Measurements from ENCODE around the gene NR1I3. TPM values are rescaled to one million over a fixed set of nuclear protein-coding genes. Genes with fewer than 3 reads are reported as not detected.
"Not testable (repeated sequence)": the region's sequence is repeated elsewhere in the genome, so short reads cannot be mapped to it uniquely, and the experiment has no call there.

Gene NR1I3
- total RNA-seq, 4 donors from 2014 or later: not detected

- no peaks in the 10 kb centered on the region for H3K9me3 ChIP-seq
- WGBS, 2 donors (ENCODE audit: low coverage in 1 of 2): 24% methylated on average over 3 of the region's 3 CpGs; no CpG with 5 or more reads in 1 of the 2 donors
- TF ChIP-seq EP300 (IDR thresholded peaks at IDR 0.05): no peak
- no peak for TF ChIP-seq CTCF (IDR thresholded peaks at IDR 0.05)
- no peak for TF ChIP-seq POLR2A (IDR thresholded peaks at IDR 0.05)
- no peak for TF ChIP-seq POLR2AphosphoS5 (IDR thresholded peaks at IDR 0.05)
- H3K27ac ChIP-seq: peak overlapping the region in 3 of 4 donors; percentile 73 to 89 (median 81)
- peaks cover 0 to 29% (median 18%) of the 10 kb centered on the region in 3 donors for H3K4me1 ChIP-seq
- H3K4me3 ChIP-seq: peak overlapping the region; percentile 65 to 72
- peaks cover 0 to 32% of the 10 kb centered on the region in 2 donors for H3K36me3 ChIP-seq
- no peaks in the 10 kb centered on the region for H3K27me3 ChIP-seq
- no peak for ATAC-seq
Measured at GRCh38 chr1:161226759-161227158, 11.2 kb downstream of the NR1I3 start.

- no peak for TF ChIP-seq CTCF (IDR thresholded peaks at IDR 0.05)
- no peak for TF ChIP-seq POLR2A (IDR thresholded peaks at IDR 0.05)
- no peak for TF ChIP-seq EP300 (IDR thresholded peaks at IDR 0.05)
- TF ChIP-seq POLR2AphosphoS5 (IDR thresholded peaks at IDR 0.05): no peak
- H3K27ac ChIP-seq: peak overlapping the region; percentile 16 to 89 (median 77)
- peaks cover 0 to 29% (median 18%) of the 10 kb centered on the region in 3 donors for H3K4me1 ChIP-seq
- H3K9me3 ChIP-seq: no peaks in the 10 kb centered on the region
- ATAC-seq: no peak
- peaks cover 0 to 32% of the 10 kb centered on the region in 2 donors for H3K36me3 ChIP-seq
- 0 to 20% methylated on average over 2 to 3 of the region's 15 CpGs for WGBS, 2 donors (ENCODE audit: low coverage in 1 of 2)
- H3K4me3 ChIP-seq: peak overlapping the region; percentile 65 to 72
- H3K27me3 ChIP-seq: no peaks in the 10 kb centered on the region
Measured at GRCh38 chr1:161226320-161226711, 11.7 kb downstream of the NR1I3 start.

- Histone ChIP-seq H3K27me3 (no peaks in the 10 kb centered on the region), H3K27ac (peak within 1 kb of the TSS; percentile 22 to 89 (median 77)), H3K9me3 (no peaks in the 10 kb centered on the region), H3K4me1 (peaks cover 0 to 29% (median 18%) of the 10 kb centered on the region in 3 donors), H3K4me3 (peak within 1 kb of the TSS; percentile 65 to 72), H3K36me3 (peaks cover 0 to 30% of the 10 kb centered on the region in 2 donors)
- peak; percentile 98 for ATAC-seq
- WGBS, 2 donors (ENCODE audit: low coverage in 1 of 2): 9 to 11% methylated on average over 5 to 14 of the region's 16 CpGs
- peak; percentile 47 for TF ChIP-seq POLR2AphosphoS5 (IDR thresholded peaks at IDR 0.05)
- TF ChIP-seq CTCF (IDR thresholded peaks at IDR 0.05): peak in 3 of 4 experiments; percentile 55 to 71 (median 66)
- TF ChIP-seq POLR2A (IDR thresholded peaks at IDR 0.05): no peak
- no peak for TF ChIP-seq EP300 (IDR thresholded peaks at IDR 0.05)
Measured at GRCh38 chr1:161225534-161226319, 12.3 kb downstream of the NR1I3 start, which contains the start of gene TOMM40L. TOMM40L (plus strand) TSS chr1:161226060; CDS start chr1:161226490, 430 bp downstream.

- Histone ChIP-seq H3K27ac (peak overlapping the region; percentile 22 to 73 (median 72)), H3K27me3 (no peaks in the 10 kb centered on the region), H3K9me3 (no peaks in the 10 kb centered on the region), H3K4me1 (peaks cover 0 to 29% (median 18%) of the 10 kb centered on the region in 3 donors), H3K36me3 (peaks cover 0 to 24% of the 10 kb centered on the region in 2 donors), H3K4me3 (no peak overlapping the region)
- 50% methylated on average over 5 of the region's 7 CpGs; no CpG with 5 or more reads in 1 of the 2 donors for WGBS, 2 donors (ENCODE audit: low coverage in 1 of 2)
- no peak for TF ChIP-seq EP300 (IDR thresholded peaks at IDR 0.05)
- TF ChIP-seq CTCF (IDR thresholded peaks at IDR 0.05): no peak
- no peak for TF ChIP-seq POLR2AphosphoS5 (IDR thresholded peaks at IDR 0.05)
- no peak for TF ChIP-seq POLR2A (IDR thresholded peaks at IDR 0.05)
- ATAC-seq: peak; percentile 3
Measured at GRCh38 chr1:161225178-161225533, 12.8 kb downstream of the NR1I3 start.

GRCh38 chr1:161224695-161225087 is 13.3 kb downstream of the NR1I3 start:
- ATAC-seq, H3K27me3 ChIP-seq, H3K4me3 ChIP-seq, H3K9me3 ChIP-seq: not testable (repeated sequence)
- H3K27ac ChIP-seq: peak overlapping the region in 1 of 4 donors; percentile 73
- H3K4me1 ChIP-seq: peaks cover 0 to 29% (median 18%) of the 10 kb centered on the region in 3 donors
- H3K36me3 ChIP-seq: peaks cover 0 to 20% of the 10 kb centered on the region in 2 donors
- WGBS, 2 donors (ENCODE audit: low coverage in 1 of 2): 70% methylated on average over 4 of the region's 13 CpGs; no CpG with 5 or more reads in 1 of the 2 donors

All from gastroesophageal sphincter (tissue), 4 donors.